ENCODE data around the gene DPM2. TPM values are rescaled to one million over a fixed set of nuclear protein-coding genes. Genes with fewer than 3 reads are reported as not detected.

The DPM2 gene
- total RNA-seq, 5 donors from 2014 or later (not counting 1 experiment from before 2014, with no cell fraction given) = 32.3 to 66.5 (median 60.5) TPM

DNA sequence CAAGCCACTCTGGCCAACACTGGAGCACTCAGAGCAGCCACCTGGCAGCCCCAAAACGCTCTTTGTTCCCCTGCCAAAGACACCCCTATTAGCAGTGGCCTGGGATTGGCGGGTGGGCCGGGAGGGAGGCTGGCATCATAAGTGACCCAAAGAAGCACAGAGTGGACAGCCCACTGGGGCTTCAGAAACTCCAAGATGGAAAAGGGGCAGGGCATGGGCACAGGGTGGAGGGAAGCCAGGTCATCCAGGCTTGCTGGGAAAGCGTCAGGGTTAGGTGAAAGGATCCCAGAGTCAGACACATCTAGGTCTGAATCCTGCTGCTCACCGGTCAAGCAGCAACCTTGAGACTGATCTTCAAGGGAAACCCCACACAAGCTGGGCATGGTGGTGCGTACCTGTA is 28.3 kb upstream of the DPM2 start:
- ATAC-seq (replicated peaks in 1 of 4) (no peak), DNase-seq (no peak)
- peaks cover 50% of the 10 kb centered on the region for H3K36me3 Mint-ChIP-seq
- peaks cover 96 to 99% (median 97%) of the 10 kb centered on the region in 3 donors for H3K4me1 Mint-ChIP-seq
- Histone ChIP-seq H3K4me3 (ENCODE audit: control insufficient read depth in 1 of 2, extremely low read depth in 1 of 2, low read length in 1 of 2) (peak overlapping the region in 1 of 2 donors; percentile 29), H3K4me1 (ENCODE audit: control insufficient read depth in 1 of 2, extremely low read depth in 1 of 2, insufficient read depth in 2 of 2, low read length in 2 of 2) (peaks cover 77 to 99% of the 10 kb centered on the region in 2 experiments), H3K36me3 (ENCODE audit: control insufficient read depth in 2 of 2, extremely low read depth in 1 of 2, insufficient read depth in 1 of 2, low read length in 1 of 2) (peaks cover 11 to 24% of the 10 kb centered on the region in 2 donors), H3K27ac (ENCODE audit: low read length) (peak overlapping the region; percentile 59), H3K27me3 (replicated peaks in 1 of 2; ENCODE audit: control insufficient read depth in 2 of 2, extremely low read depth in 1 of 2, insufficient read depth in 2 of 2, low read length in 1 of 2) (no peaks in the 10 kb centered on the region), H3K9me3 (no peaks in the 10 kb centered on the region)
- CTCF ChIA-PET = interaction anchor here in 1 of 2 donors (1.2 kb wide), 1 partner anchor 69 kb away, joined by 5 read pairs; no protein-coding TSS in a partner anchor
- H3K9me3 Mint-ChIP-seq = no peaks in the 10 kb centered on the region
- no peaks in the 10 kb centered on the region for H3K27me3 Mint-ChIP-seq
- peak overlapping the region; percentile 91 to 97 (median 96) for H3K4me3 Mint-ChIP-seq
- POLR2A ChIA-PET = interaction anchor here in 1 of 2 donors (0.6 kb wide), 1 partner anchor 9 kb away, joined by 9 read pairs; no protein-coding TSS in a partner anchor
- H3K27ac Mint-ChIP-seq = peak overlapping the region; percentile 88 to 99
- WGBS (ENCODE audit: insufficient coverage) = 60% methylated on average over 1 of the region's 6 CpGs

DNA sequence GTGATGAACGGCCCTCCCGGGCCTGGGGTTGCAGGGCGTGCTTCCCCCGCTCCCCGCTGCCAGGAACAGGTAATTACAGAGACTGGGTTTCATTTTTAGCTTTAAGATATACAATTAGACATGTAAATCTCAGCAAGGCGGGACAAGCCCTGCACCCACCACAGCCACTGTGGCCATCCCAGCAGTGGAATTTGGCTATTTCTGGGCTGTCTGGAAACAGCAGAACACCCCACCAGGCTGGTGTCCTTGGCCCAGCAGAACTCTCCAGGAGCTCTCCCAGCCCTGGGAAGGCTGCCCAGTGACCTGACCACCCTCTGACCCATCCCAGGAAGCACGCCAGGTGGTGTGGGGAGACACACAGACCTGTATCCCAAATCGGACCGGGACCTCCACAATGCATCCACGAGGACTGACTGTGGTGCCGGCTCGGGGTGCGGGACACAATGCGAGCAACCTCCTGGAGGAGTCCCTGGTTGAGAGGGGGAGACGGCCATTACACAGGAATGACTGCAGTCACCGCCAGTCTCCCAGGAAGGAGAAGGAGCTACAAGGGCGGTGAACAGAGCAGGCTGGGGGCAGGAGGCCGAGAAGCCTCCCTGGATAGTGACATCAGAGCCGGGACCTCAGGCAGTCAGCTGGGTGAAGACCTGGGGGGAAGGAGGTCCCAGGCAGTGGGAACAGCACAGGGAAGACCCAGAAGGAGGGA is 25.9 kb upstream of the DPM2 start:
- Mint-ChIP-seq H3K36me3 (peaks cover 46% of the 10 kb centered on the region), H3K9me3 (no peaks in the 10 kb centered on the region), H3K4me1 (peaks cover 96 to 99% (median 97%) of the 10 kb centered on the region in 3 donors), H3K27ac (peak overlapping the region; percentile 88 to 97), H3K27me3 (no peaks in the 10 kb centered on the region), H3K4me3 (peak overlapping the region; percentile 62 to 96 (median 91))
- DNase-seq (no peak), ATAC-seq (replicated peaks in 1 of 4) (peak in 2 of 4 experiments; percentile 4 to 25)
- Histone ChIP-seq H3K27me3 (replicated peaks in 1 of 2; ENCODE audit: control insufficient read depth in 2 of 2, extremely low read depth in 1 of 2, insufficient read depth in 2 of 2, low read length in 1 of 2) (no peaks in the 10 kb centered on the region), H3K9me3 (no peaks in the 10 kb centered on the region), H3K4me3 (ENCODE audit: control insufficient read depth in 1 of 2, extremely low read depth in 1 of 2, low read length in 1 of 2) (peak overlapping the region in 1 of 2 donors; percentile 2), H3K36me3 (ENCODE audit: control insufficient read depth in 2 of 2, extremely low read depth in 1 of 2, insufficient read depth in 1 of 2, low read length in 1 of 2) (peaks cover 7 to 20% of the 10 kb centered on the region in 2 donors), H3K27ac (ENCODE audit: low read length) (peak overlapping the region; percentile 69), H3K4me1 (ENCODE audit: control insufficient read depth in 1 of 2, extremely low read depth in 1 of 2, insufficient read depth in 2 of 2, low read length in 2 of 2) (peaks cover 69 to 89% of the 10 kb centered on the region in 2 experiments)
- POLR2A ChIA-PET = no interaction called here
- CTCF ChIA-PET = interaction anchor here (0.6 to 1.9 kb wide), 3 partner anchors 20 to 93 kb away, joined by 3 to 10 read pairs (median 4); no protein-coding TSS in a partner anchor
- WGBS (ENCODE audit: insufficient coverage) = 86% methylated on average over 11 of the region's 19 CpGs

DNA sequence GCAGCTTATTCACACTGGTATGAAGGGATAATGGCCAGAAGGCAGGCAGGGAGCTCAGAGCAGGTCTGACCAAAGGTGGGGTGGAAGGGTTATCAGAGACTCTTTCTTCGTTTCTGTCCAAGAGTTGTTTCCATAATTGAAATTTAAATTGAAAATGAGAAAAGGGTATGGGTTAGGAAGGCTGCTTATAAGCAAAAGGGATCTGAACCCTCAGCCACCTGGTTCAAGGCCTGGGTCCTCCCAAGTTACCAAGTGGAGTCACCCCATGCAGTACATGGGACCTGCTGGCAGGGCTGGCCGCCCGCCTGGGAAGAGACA is 25.3 kb upstream of the DPM2 start:
- H3K36me3 Mint-ChIP-seq = peaks cover 44% of the 10 kb centered on the region
- ChIA-PET CTCF (interaction anchor here (0.7 to 1.9 kb wide), 2 partner anchors 20 to 56 kb away, joined by 3 to 4 read pairs; no protein-coding TSS in a partner anchor), POLR2A (no interaction called here)
- WGBS (ENCODE audit: insufficient coverage) = 56% methylated on average over 3 of the region's 3 CpGs
- peak overlapping the region; percentile 62 to 96 (median 91) for H3K4me3 Mint-ChIP-seq
- DNase-seq = no peak
- Histone ChIP-seq H3K9me3 (no peaks in the 10 kb centered on the region), H3K4me3 (ENCODE audit: control insufficient read depth in 1 of 2, extremely low read depth in 1 of 2, low read length in 1 of 2) (peak overlapping the region in 1 of 2 donors; percentile 2), H3K27me3 (replicated peaks in 1 of 2; ENCODE audit: control insufficient read depth in 2 of 2, extremely low read depth in 1 of 2, insufficient read depth in 2 of 2, low read length in 1 of 2) (no peaks in the 10 kb centered on the region), H3K36me3 (ENCODE audit: control insufficient read depth in 2 of 2, extremely low read depth in 1 of 2, insufficient read depth in 1 of 2, low read length in 1 of 2) (peaks cover 4 to 20% of the 10 kb centered on the region in 2 donors), H3K27ac (ENCODE audit: low read length) (peak overlapping the region; percentile 69), H3K4me1 (ENCODE audit: control insufficient read depth in 1 of 2, extremely low read depth in 1 of 2, insufficient read depth in 2 of 2, low read length in 2 of 2) (peaks cover 65 to 89% of the 10 kb centered on the region in 2 experiments)
- no peak for ATAC-seq (replicated peaks in 1 of 4)
- peaks cover 96 to 99% (median 97%) of the 10 kb centered on the region in 3 donors for H3K4me1 Mint-ChIP-seq
- no peaks in the 10 kb centered on the region for H3K27me3 Mint-ChIP-seq
- H3K27ac Mint-ChIP-seq = peak overlapping the region; percentile 88 to 97
- no peaks in the 10 kb centered on the region for H3K9me3 Mint-ChIP-seq

DNA sequence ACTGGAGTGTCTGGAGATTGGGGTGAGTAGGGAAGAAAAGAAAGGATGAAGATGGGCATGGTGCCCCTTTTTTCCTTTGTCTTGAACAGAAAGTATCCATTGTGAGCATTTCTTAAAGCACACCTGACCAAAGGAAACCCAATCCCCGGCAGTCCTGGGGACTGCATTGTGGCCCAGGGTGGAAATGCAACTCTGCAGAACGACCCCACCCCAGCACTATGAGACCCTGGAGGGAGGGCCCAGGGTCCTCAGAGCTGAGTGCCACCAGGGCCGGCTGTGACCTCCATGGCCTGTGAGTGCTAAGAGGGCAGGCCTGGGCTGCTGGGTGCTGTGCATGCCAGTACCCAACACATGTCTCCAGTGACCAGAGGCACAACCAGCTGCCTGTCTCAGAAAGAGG is 24.6 kb upstream of the DPM2 start:
- ATAC-seq (replicated peaks in 1 of 4) (no peak), DNase-seq (no peak)
- Mint-ChIP-seq H3K9me3 (no peaks in the 10 kb centered on the region), H3K4me3 (peak overlapping the region; percentile 62 to 96 (median 91)), H3K4me1 (peaks cover 94 to 99% (median 97%) of the 10 kb centered on the region in 3 donors), H3K36me3 (peaks cover 44% of the 10 kb centered on the region), H3K27ac (peak overlapping the region; percentile 88 to 97), H3K27me3 (no peaks in the 10 kb centered on the region)
- Histone ChIP-seq H3K36me3 (ENCODE audit: control insufficient read depth in 2 of 2, extremely low read depth in 1 of 2, insufficient read depth in 1 of 2, low read length in 1 of 2) (peaks cover 4 to 20% of the 10 kb centered on the region in 2 donors), H3K27me3 (replicated peaks in 1 of 2; ENCODE audit: control insufficient read depth in 2 of 2, extremely low read depth in 1 of 2, insufficient read depth in 2 of 2, low read length in 1 of 2) (no peaks in the 10 kb centered on the region), H3K9me3 (no peaks in the 10 kb centered on the region), H3K4me1 (ENCODE audit: control insufficient read depth in 1 of 2, extremely low read depth in 1 of 2, insufficient read depth in 2 of 2, low read length in 2 of 2) (peaks cover 64 to 89% of the 10 kb centered on the region in 2 experiments), H3K27ac (ENCODE audit: low read length) (peak overlapping the region; percentile 69), H3K4me3 (ENCODE audit: control insufficient read depth in 1 of 2, extremely low read depth in 1 of 2, low read length in 1 of 2) (no peak overlapping the region)
- ChIA-PET POLR2A (no interaction called here), CTCF (interaction anchor here in 1 of 2 donors (1.9 kb wide), 1 partner anchor 19 kb away, joined by 4 read pairs; no protein-coding TSS in a partner anchor)
- WGBS (ENCODE audit: insufficient coverage) = 29% methylated on average over 1 of the region's 3 CpGs

DNA sequence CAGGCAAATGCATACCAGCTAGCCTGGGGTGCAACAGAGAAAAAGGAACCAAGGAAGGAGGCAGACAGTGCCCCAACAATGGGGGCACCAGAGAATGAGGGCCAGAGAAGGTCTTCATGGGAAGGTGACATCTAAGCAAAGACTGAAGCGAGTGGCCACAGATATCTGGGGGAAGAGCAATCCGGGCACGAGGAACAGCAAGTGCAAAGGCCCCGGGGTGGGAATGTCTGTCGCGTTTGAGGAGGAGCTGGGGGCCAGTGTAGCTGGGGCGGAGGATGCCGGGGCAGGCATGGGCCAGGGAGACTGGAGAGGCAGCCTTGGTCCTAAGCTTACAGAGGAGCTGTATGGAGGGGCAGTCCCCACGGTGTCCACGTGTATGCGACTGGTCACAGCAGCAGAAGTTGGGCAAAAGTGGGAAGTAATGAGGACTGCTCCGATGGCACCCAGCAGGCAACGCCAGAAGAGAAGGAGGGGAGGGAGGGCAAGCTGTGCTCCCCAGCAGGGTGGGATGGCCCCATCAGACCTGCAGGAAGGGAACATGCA is 24.0 kb upstream of the DPM2 start:
- H3K27me3 Mint-ChIP-seq = no peaks in the 10 kb centered on the region
- H3K27ac ChIP-seq (ENCODE audit: low read length) = peak overlapping the region; percentile 69
- POLR2A ChIA-PET = interaction anchor here in 1 of 2 donors (1.0 kb wide), 1 partner anchor 111 kb away, joined by 3 read pairs; no protein-coding TSS in a partner anchor

DNA sequence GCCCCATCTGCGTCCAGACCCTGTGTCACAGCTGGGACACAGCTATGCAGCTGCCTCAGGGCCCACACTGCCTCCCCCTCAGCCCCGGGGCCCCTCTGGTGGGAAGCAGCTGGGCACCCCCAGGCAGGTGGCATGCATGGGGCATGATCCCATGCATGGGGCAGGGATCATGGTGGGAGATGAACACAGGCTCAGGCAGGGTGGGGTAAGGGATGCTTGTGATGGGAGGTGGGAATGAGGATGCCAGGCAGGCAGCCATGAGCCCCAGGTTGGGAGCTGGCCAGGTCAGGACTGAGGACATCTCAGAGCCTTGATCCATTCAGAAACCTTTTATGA is 23.5 kb upstream of the DPM2 start:
- no peaks in the 10 kb centered on the region for H3K27me3 ChIP-seq (replicated peaks in 1 of 2; ENCODE audit: control insufficient read depth in 2 of 2, extremely low read depth in 1 of 2, insufficient read depth in 2 of 2, low read length in 1 of 2)
- ATAC-seq (replicated peaks in 1 of 4) (no peak), DNase-seq (no peak)
- peak overlapping the region; percentile 54 for H3K27ac ChIP-seq (ENCODE audit: low read length)
- peaks cover 4 to 18% of the 10 kb centered on the region in 2 donors for H3K36me3 ChIP-seq (ENCODE audit: control insufficient read depth in 2 of 2, extremely low read depth in 1 of 2, insufficient read depth in 1 of 2, low read length in 1 of 2)
- ChIA-PET CTCF (interaction anchor here (1.0 to 1.1 kb wide), 3 partner anchors 11 to 111 kb away, joined by 3 read pairs; no protein-coding TSS in a partner anchor), POLR2A (interaction anchor here in 1 of 2 donors (1.0 kb wide), 1 partner anchor 111 kb away, joined by 3 read pairs; no protein-coding TSS in a partner anchor)
- no peaks in the 10 kb centered on the region for H3K27me3 Mint-ChIP-seq
- no peaks in the 10 kb centered on the region for H3K9me3 Mint-ChIP-seq
- H3K4me1 ChIP-seq (ENCODE audit: control insufficient read depth in 1 of 2, extremely low read depth in 1 of 2, insufficient read depth in 2 of 2, low read length in 2 of 2) = peaks cover 59 to 87% of the 10 kb centered on the region in 2 experiments
- no peak overlapping the region for H3K4me3 ChIP-seq (ENCODE audit: control insufficient read depth in 1 of 2, extremely low read depth in 1 of 2, low read length in 1 of 2)
- peaks cover 44% of the 10 kb centered on the region for H3K36me3 Mint-ChIP-seq
- peak overlapping the region; percentile 88 to 97 for H3K27ac Mint-ChIP-seq
- peak overlapping the region; percentile 41 to 96 (median 91) for H3K4me3 Mint-ChIP-seq
- WGBS (ENCODE audit: insufficient coverage) = 68% methylated on average over 2 of the region's 2 CpGs
- H3K9me3 ChIP-seq = no peaks in the 10 kb centered on the region
- H3K4me1 Mint-ChIP-seq = peaks cover 91 to 96% (median 95%) of the 10 kb centered on the region in 3 donors

More for the DNA sequence above, 24.0 kb upstream of the DPM2 start:
- peaks cover 94 to 99% (median 97%) of the 10 kb centered on the region in 3 donors for H3K4me1 Mint-ChIP-seq
- peaks cover 4 to 19% of the 10 kb centered on the region in 2 donors for H3K36me3 ChIP-seq (ENCODE audit: control insufficient read depth in 2 of 2, extremely low read depth in 1 of 2, insufficient read depth in 1 of 2, low read length in 1 of 2)
- H3K36me3 Mint-ChIP-seq = peaks cover 44% of the 10 kb centered on the region
- H3K4me1 ChIP-seq (ENCODE audit: control insufficient read depth in 1 of 2, extremely low read depth in 1 of 2, insufficient read depth in 2 of 2, low read length in 2 of 2) = peaks cover 63 to 87% of the 10 kb centered on the region in 2 experiments
- 85% methylated on average over 13 of the region's 13 CpGs for WGBS (ENCODE audit: insufficient coverage)
- H3K27ac Mint-ChIP-seq = peak overlapping the region; percentile 88 to 97
- no peak overlapping the region for H3K4me3 ChIP-seq (ENCODE audit: control insufficient read depth in 1 of 2, extremely low read depth in 1 of 2, low read length in 1 of 2)
- H3K9me3 ChIP-seq = no peaks in the 10 kb centered on the region
- H3K4me3 Mint-ChIP-seq = peak overlapping the region; percentile 41 to 96 (median 91)
- H3K27me3 ChIP-seq (replicated peaks in 1 of 2; ENCODE audit: control insufficient read depth in 2 of 2, extremely low read depth in 1 of 2, insufficient read depth in 2 of 2, low read length in 1 of 2) = no peaks in the 10 kb centered on the region
- no peaks in the 10 kb centered on the region for H3K9me3 Mint-ChIP-seq
- ATAC-seq (replicated peaks in 1 of 4) (no peak), DNase-seq (no peak)
- CTCF ChIA-PET = interaction anchor here (1.1 to 1.9 kb wide), 2 partner anchors 10 to 19 kb away, joined by 3 to 4 read pairs; no protein-coding TSS in a partner anchor

Measured in T-cell (primary cell).